Esophagus (tissue), 2 donors: ENCODE results near the gene FCHSD2. TPM values are rescaled to one million over a fixed set of nuclear protein-coding genes. Genes with fewer than 3 reads are reported as not detected.

Experiments
- H3K27ac ChIP-seq, 2 donors: one replicate each; pipeline ENCODE4 v1.5.1; 2013; ENCODE audit warnings: low read depth in 2 of 2, mild to moderate bottlenecking in 2 of 2, inconsistent platforms in 1 of 2, low read length in 1 of 2, moderate library complexity in 1 of 2
- H3K27me3 ChIP-seq, 2 donors: one replicate each; pipeline ENCODE4 v1.6.1; 2013; ENCODE audit warnings: low read length in 2 of 2, control low read depth in 1 of 2, mild to moderate bottlenecking in 1 of 2; ENCODE audit not compliant: insufficient read depth in 2 of 2, control insufficient read depth in 1 of 2
- H3K36me3 ChIP-seq, 2 donors: one replicate each; pipeline ENCODE4 v1.6.1; 2013; ENCODE audit warnings: low read length in 1 of 2; ENCODE audit not compliant: control insufficient read depth in 2 of 2, insufficient read depth in 2 of 2
- H3K4me1 ChIP-seq, 2 donors: one replicate each; pipeline ENCODE4 v1.6.1; 2013; ENCODE audit warnings: low read length in 1 of 2; ENCODE audit not compliant: control insufficient read depth in 2 of 2, insufficient read depth in 2 of 2
- H3K4me3 ChIP-seq, 2 donors: one replicate each; pipeline ENCODE4 v1.5.1; 2013; ENCODE audit warnings: low read length in 2 of 2, mild to moderate bottlenecking in 2 of 2, low read depth in 1 of 2, moderate library complexity in 1 of 2
- H3K9me3 ChIP-seq, 2 donors: one replicate each; pipeline ENCODE4 v1.6.1; 2013; ENCODE audit warnings: mild to moderate bottlenecking in 2 of 2, low read depth in 1 of 2, low read length in 1 of 2, moderate library complexity in 1 of 2; ENCODE audit not compliant: control insufficient read depth in 2 of 2, insufficient read depth in 1 of 2
- WGBS, 2 donors: extraction: QIAGEN DNeasy Blood & Tissue Kit; methylation state at CpG; one replicate each; pipeline ENCODE4 v1.1.7; 2013; 5-methylcytosine and 5-hydroxymethylcytosine counted together
- polyA plus RNA-seq, 2 donors: library from polyadenylated mRNA; stranded (reverse); fragments of 200-250 nt; gene quantifications; one replicate each; pipeline ENCODE4 v1.2.3, GENCODE V29; 2013
- donor health status: healthy with polysubstance abuse.
- donor health status: Bipolar disorder and iron deficiency.

Gene FCHSD2
- polyA plus RNA-seq, 2 donors = 3.7 to 4.7 TPM

DNA sequence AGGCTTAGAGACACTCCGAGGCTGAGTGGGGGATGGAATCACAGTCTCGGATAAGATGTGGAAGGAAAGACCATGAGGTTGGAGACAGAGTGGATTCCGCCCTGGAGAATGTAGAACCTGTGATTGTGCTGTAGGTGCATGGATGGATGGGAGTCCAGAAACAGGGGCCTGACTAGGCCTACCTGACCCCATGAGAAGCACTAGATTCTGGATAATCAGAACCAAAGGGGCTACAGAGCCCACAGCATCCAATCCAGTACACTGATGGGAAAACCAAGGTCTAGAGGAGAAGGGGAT is 32.3 kb upstream of the FCHSD2 start:
- Histone ChIP-seq H3K27ac (no peak overlapping the region), H3K36me3 (no peaks in the 10 kb centered on the region), H3K4me3 (no peak overlapping the region), H3K27me3 (no peaks in the 10 kb centered on the region), H3K9me3 (no peaks in the 10 kb centered on the region), H3K4me1 (peaks cover 4 to 11% of the 10 kb centered on the region in 2 donors)
- 91 to 92% methylated on average over 3 of the region's 3 CpGs for WGBS, 2 donors

DNA sequence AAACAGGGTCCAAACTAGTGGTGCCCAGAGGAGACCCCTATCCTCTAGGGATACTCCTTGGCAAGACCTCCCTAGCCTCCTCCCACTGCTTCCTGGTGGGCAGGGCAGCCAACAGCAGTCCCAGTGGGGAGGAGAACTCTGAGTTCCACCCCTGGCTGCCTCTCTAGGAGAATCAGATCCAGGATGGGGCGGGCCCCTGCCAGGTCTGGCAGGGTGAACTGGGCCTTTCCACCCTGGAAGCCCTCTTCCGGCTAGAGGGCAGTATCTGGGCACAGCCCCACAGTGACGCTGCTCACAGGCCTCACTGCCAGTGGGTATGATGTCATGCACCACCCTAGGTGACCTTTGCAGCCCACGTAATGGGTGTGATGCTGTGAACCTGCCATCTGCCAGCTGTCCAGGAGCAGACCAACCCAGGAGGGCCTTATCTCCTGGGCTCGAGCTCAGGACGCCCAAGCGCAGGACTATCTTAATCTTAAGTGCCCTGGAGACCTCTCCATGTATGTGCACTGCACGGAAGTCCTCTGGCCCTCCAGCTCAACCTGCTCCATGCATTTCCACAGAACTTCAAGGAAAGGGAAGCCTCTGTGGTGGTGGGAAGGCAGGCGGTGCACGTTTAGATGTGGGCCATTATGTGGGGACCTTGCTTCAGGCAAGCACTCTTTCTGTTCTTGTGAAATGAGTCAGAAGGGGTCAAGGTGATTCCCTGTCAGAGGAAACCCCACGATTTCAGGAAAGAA is 31.8 kb upstream of the FCHSD2 start:
- no peak overlapping the region for H3K4me3 ChIP-seq
- H3K36me3 ChIP-seq = no peaks in the 10 kb centered on the region
- no peak overlapping the region for H3K27ac ChIP-seq
- H3K27me3 ChIP-seq = no peaks in the 10 kb centered on the region
- H3K4me1 ChIP-seq = peaks cover 4 to 11% of the 10 kb centered on the region in 2 donors
- 70 to 79% methylated on average over 11 of the region's 11 CpGs for WGBS, 2 donors
- H3K9me3 ChIP-seq = no peaks in the 10 kb centered on the region

DNA sequence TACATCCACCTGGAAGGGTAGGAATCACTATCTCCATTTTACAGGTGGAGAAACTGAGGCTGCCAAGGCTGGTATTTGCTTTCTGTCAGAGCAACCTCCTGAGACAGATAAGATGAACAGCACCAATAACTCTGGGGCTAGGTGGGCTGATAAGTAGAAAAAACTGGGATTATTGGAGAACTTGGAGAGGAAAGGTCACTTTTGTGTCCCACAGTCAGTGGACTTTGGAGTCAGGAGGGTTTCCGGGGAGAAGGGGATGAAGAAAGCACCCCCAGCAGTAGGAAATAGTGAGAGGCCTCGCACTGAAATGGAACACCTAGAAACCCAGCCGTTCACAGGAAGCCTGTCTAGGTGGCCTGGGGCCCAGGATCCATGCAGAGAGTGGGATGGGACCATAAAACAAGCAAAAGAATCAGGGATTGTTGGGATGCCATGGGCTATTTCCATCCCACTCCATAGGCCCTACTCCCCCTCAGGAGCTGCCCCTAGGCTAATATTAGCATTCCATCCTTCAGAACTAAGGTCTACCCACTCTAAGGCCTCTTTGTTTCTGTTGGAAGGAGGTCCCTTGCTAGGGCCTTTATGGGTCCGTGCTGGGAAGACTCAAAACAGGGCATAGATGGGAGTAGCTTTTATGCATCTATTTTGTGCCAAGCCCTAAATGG is 31.0 kb upstream of the FCHSD2 start:
- Histone ChIP-seq H3K27me3 (no peaks in the 10 kb centered on the region), H3K4me1 (peaks cover 4 to 11% of the 10 kb centered on the region in 2 donors), H3K4me3 (no peak overlapping the region), H3K9me3 (no peaks in the 10 kb centered on the region), H3K36me3 (no peaks in the 10 kb centered on the region), H3K27ac (no peak overlapping the region)
- 86% methylated on average over 4 of the region's 4 CpGs for WGBS, 2 donors

DNA sequence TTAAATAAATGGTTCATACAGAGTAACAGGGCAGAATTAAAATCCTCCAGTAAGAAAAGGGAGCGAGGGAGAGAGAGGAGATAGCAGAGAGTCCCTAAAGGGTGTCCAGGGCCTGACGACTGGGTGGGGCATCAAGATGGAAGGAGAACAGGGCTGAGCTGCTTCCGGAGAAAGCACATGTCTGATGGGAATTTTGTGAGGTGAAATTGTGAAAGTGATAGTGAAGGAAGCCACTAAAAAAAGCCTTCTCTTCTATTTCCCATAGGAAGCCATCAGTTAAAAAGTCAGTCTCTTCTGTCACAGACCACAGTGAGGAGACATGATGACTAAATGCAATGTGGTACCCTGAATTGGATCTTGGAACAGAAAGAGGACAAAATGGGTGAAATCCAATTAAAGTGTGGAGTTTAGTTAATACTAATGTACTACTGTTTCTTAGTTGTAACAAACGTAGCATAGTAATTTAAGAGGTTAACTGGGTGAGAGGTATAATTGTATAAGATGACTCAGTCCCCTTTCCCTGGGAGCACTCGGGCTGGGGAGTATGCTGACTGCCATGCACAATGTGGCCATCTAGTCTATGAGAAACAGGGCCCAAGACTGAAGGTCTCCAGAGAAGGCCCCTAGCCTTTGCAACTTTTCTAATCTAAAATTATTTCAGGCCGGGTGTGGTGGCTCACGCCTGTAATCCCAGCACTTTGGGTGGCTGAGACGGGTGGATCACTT is 29.5 kb upstream of the FCHSD2 start:
- no peak overlapping the region for H3K4me3 ChIP-seq
- no peak overlapping the region for H3K27ac ChIP-seq
- WGBS, 2 donors = 76 to 83% methylated on average over 8 of the region's 8 CpGs
- H3K9me3 ChIP-seq = no peaks in the 10 kb centered on the region
- H3K4me1 ChIP-seq = peaks cover 0 to 2% of the 10 kb centered on the region in 2 donors
- no peaks in the 10 kb centered on the region for H3K27me3 ChIP-seq
- H3K36me3 ChIP-seq = no peaks in the 10 kb centered on the region

DNA sequence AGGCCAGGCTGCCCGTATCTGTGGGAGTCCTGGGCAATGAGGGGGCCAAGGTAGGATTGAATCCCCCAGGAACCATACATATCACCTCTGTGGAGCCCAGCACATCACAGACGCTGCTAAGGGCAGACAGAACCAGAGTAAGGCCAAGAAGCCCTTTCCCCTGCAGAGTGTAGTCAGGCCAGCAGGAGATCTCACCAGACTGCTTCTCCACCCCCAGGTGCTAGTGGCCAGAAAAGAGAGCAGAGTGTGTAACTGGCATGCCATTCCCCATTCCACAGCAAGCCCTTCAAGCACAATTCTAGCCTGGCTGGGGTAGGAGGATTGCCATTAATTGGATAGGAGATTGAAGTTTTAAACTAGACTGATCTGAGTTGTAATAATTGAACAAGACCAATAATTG is 28.0 kb upstream of the FCHSD2 start:
- 87 to 96% methylated on average over 2 of the region's 2 CpGs for whole genome bisulfite sequencing, 2 donors
- no peak overlapping the region for H3K27ac ChIP-seq
- H3K4me1 ChIP-seq = no peaks in the 10 kb centered on the region
- H3K9me3 ChIP-seq = no peaks in the 10 kb centered on the region
- no peaks in the 10 kb centered on the region for H3K36me3 ChIP-seq
- H3K4me3 ChIP-seq = no peak overlapping the region
- H3K27me3 ChIP-seq = no peaks in the 10 kb centered on the region

DNA sequence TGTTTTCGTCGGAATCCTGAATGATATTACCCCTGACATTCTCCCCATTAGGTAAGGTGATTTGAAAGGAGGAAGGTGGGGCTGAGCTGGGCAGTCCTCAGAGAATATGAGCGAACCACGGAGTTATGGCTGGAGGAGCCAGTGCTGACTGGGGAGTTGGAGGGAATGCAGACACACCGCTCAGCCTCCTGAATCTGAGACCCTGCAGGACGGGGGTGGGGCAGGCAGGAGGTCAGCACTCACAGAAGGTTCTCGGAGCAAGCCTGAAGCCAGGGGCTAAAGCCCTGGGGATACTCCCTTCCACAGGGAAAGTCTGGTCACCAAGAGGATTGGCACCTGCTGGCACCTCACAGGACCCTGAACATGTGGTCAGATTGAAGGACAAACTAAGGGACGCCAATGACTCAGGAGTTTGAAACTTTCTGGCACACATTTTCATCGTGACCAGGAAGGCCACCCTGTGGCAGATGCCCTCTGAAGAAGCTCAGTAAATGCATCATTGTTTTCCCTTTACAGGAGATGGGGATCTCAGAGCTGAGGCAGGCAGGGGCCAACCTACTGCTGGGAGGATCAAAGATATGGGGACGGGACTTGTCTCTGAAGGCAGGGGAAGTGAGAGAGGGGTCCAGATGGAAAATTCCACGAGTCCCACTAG is 26.9 kb upstream of the FCHSD2 start:
- H3K27ac ChIP-seq = no peak overlapping the region
- no peaks in the 10 kb centered on the region for H3K4me1 ChIP-seq
- no peak overlapping the region for H3K4me3 ChIP-seq
- WGBS, 2 donors = 81 to 85% methylated on average over 11 of the region's 11 CpGs
- H3K36me3 ChIP-seq = no peaks in the 10 kb centered on the region
- H3K27me3 ChIP-seq = no peaks in the 10 kb centered on the region
- H3K9me3 ChIP-seq = no peaks in the 10 kb centered on the region

DNA sequence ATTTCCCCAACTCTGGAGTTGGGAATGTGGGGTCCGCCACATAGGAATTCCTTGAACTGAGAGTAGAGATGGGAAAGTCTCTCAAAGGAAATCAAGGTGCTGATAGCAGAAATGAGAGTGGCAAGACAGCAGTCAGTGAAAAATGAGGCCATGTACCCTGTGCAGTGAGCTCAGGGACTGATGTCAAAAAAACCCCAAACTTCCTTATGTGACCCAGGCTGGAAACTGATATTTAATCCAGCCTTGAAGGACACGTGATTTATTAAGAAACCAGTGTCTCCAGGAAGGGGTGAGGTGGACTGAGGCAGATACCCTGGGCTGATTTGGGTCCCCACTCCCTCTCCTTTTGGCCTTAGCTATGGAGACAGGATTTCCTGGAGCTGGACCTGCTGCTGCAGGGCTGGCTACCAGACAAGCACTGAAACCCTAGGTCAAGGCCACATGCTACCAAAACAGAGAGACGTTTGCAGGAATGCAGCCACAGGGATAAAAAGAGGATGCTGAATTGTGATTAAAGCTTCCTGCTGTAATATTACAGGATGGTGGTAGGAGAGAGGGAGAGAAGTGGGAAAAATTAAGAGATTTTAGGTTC is 25.3 kb upstream of the FCHSD2 start:
- no peaks in the 10 kb centered on the region for H3K4me1 ChIP-seq
- H3K4me3 ChIP-seq = no peak overlapping the region
- H3K9me3 ChIP-seq = no peaks in the 10 kb centered on the region
- no peak overlapping the region for H3K27ac ChIP-seq
- no peaks in the 10 kb centered on the region for H3K27me3 ChIP-seq
- WGBS, 2 donors = 59 to 73% methylated on average over 3 of the region's 3 CpGs
- no peaks in the 10 kb centered on the region for H3K36me3 ChIP-seq

DNA sequence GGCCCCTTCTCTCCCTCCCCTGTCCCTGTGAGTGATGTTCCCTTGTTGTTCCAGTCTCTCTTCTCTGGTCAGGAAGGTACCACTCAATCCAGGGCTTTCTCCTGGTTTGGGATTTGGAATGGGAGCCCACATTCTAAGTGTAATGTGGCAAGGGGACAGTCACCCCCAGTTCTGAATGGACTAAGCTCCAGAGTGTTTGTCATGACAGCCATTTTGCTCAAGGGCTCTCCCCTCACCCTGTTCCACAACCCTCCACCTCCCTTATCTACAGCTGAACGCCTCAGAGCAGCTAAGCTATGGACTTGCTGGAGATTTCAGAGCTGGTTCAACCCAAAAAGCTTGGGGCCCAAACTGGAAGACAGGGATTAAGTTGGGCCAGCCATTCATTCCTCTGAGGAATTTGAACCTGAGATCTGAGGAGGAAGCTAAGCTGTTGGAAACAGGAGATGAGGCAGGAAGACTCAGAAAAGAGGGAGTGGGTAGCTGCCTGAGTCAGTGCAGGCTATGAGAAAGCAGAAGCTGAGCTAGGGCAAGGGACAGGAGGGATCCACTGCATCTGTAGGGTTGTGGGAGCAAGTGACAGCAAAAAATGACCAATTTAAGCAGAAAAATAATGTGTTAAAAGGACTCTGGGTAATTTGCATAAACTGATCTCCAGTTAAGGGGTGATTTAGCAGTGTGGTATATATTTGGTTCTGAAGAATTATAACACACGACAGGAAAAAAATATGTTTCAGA is 22.9 kb upstream of the FCHSD2 start:
- H3K27me3 ChIP-seq = no peaks in the 10 kb centered on the region
- 89 to 96% methylated on average over 2 of the region's 2 CpGs for WGBS, 2 donors
- no peak overlapping the region for H3K27ac ChIP-seq
- H3K4me3 ChIP-seq = no peak overlapping the region
- H3K36me3 ChIP-seq = no peaks in the 10 kb centered on the region
- H3K9me3 ChIP-seq = no peaks in the 10 kb centered on the region
- H3K4me1 ChIP-seq = no peaks in the 10 kb centered on the region

GRCh38 chr11:73163638-73164174 is 21.6 kb upstream of the FCHSD2 start:
- no peaks in the 10 kb centered on the region for H3K27me3 ChIP-seq
- no peaks in the 10 kb centered on the region for H3K36me3 ChIP-seq
- 87 to 93% methylated on average over 2 of the region's 2 CpGs for WGBS, 2 donors
- no peaks in the 10 kb centered on the region for H3K9me3 ChIP-seq
- no peak overlapping the region for H3K27ac ChIP-seq
- H3K4me3 ChIP-seq = no peak overlapping the region
- no peaks in the 10 kb centered on the region for H3K4me1 ChIP-seq
